OCI-LY7 (cell line): ENCODE measurements around the gene MOGAT3.

Experiments
- CTCF ChIP-seq: fragments of 200-600 bp; sonication (generic); conservative IDR thresholded peaks from 2 replicates; pipeline ENCODE4 v1.5.1; 2014; ENCODE audit warnings: mild to moderate bottlenecking, antibody characterized with exemption, low read length, moderate library complexity, mixed read lengths
- EZH2phosphoT487 ChIP-seq: fragments of 200-600 bp; sonication (generic); IDR thresholded peaks from 2 replicates; pipeline ENCODE4 v1.6.1; 2018; ENCODE audit warnings: low read depth, borderline replicate concordance, mild to moderate bottlenecking, mixed run types, antibody characterized with exemption, low read length, moderate library complexity, mixed read lengths

GRCh38 chr7:101179713-101180112, 21.1 kb downstream of the MOGAT3 start:
- TF ChIP-seq CTCF (no peak), EZH2phosphoT487 (no peak)
